Hepatocyte (in vitro differentiated cells): ENCODE measurements around the gene GNG7. TPM values are rescaled to one million over a fixed set of nuclear protein-coding genes. Genes with fewer than 3 reads are reported as not detected.

ENCODE experiments used
- DNase-seq: peaks from one replicate; pipeline ENCODE4 v3.0.0-alpha.2; 2016; ENCODE audit warnings: low spot score
- H2AFZ ChIP-seq: fragments of 200-600 bp; sonication (generic); 2 replicates; pipeline ENCODE4 v1.6.0; 2016; ENCODE audit warnings: antibody characterized with exemption, mild to moderate bottlenecking
- H3K27ac ChIP-seq: fragments of 200-600 bp; sonication (generic); 2 replicates; pipeline ENCODE4 v1.5.1; 2016; ENCODE audit warnings: mild to moderate bottlenecking
- H3K27me3 ChIP-seq: fragments of 200-600 bp; sonication (generic); 2 replicates; pipeline ENCODE4 v1.6.1; 2016
- H3K36me3 ChIP-seq: fragments of 200-600 bp; sonication (generic); replicated peaks from 2 replicates; pipeline ENCODE4 v1.5.1; 2016; ENCODE audit warnings: low read depth; ENCODE audit not compliant: insufficient read depth
- H3K4me1 ChIP-seq: fragments of 200-600 bp; sonication (generic); 2 replicates; pipeline ENCODE4 v1.5.1; 2016; ENCODE audit warnings: mild to moderate bottlenecking, moderate library complexity; ENCODE audit not compliant: insufficient read depth
- H3K4me2 ChIP-seq: fragments of 200-600 bp; sonication (generic); 2 replicates; pipeline ENCODE4 v1.6.0; 2016
- H3K4me3 ChIP-seq: fragments of 200-600 bp; sonication (generic); 2 replicates; pipeline ENCODE4 v1.5.1; 2016; ENCODE audit warnings: mild to moderate bottlenecking
- H3K79me2 ChIP-seq: fragments of 200-600 bp; sonication (generic); 2 replicates; pipeline ENCODE4 v1.6.0; 2017; ENCODE audit warnings: mild to moderate bottlenecking
- H3K9me2 ChIP-seq: fragments of 200-600 bp; sonication (generic); replicated peaks from 2 replicates; pipeline ENCODE4 v1.6.0; 2017; ENCODE audit warnings: mild to moderate bottlenecking; ENCODE audit not compliant: insufficient read depth
- H3K9me3 ChIP-seq: fragments of 200-600 bp; sonication (generic); 2 replicates; pipeline ENCODE4 v1.5.1; 2016; ENCODE audit warnings: low read depth, mild to moderate bottlenecking
- H4K20me1 ChIP-seq: fragments of 200-600 bp; sonication (generic); 2 replicates; pipeline ENCODE4 v1.6.0; 2016; ENCODE audit warnings: mild to moderate bottlenecking; ENCODE audit not compliant: insufficient read depth, poor library complexity, severe bottlenecking
- CTCF ChIP-seq: fragments of 200-600 bp; sonication (generic); IDR thresholded peaks from 2 replicates; pipeline ENCODE4 v1.5.1; 2016; ENCODE audit warnings: antibody characterized with exemption, mild to moderate bottlenecking; ENCODE audit not compliant: poor library complexity
- EZH2 ChIP-seq: fragments of 200-600 bp; sonication (generic); IDR thresholded peaks from 2 replicates; pipeline ENCODE4 v1.6.1; 2016; ENCODE audit warnings: antibody characterized with exemption, mild to moderate bottlenecking, borderline replicate concordance
- EZH2phosphoT487 ChIP-seq: fragments of 200-600 bp; sonication (generic); IDR thresholded peaks from one replicate; pipeline ENCODE4 v1.6.1; 2018; ENCODE audit warnings: antibody characterized with exemption, mild to moderate bottlenecking, low read depth, moderate library complexity; ENCODE audit not compliant: unreplicated experiment, severe bottlenecking
- WGBS: methylation state at CpG from one replicate; pipeline ENCODE4 v1.1.6; 2016; ENCODE audit warnings: low lambda C conversion rate; ENCODE audit errors: missing lambda C conversion rate; 5-methylcytosine and 5-hydroxymethylcytosine counted together
- polyA plus RNA-seq: library from polyadenylated mRNA; unstranded; fragments of >200 nt; fragmentation: Nextera tagmentation; extraction: Ambion mirVana; gene quantifications from 2 replicates; pipeline ENCODE4 v1.2.1, GENCODE V29; 2016
- total RNA-seq: library from RNA; depleted of rRNA; stranded (reverse); fragments of >200 nt; gene quantifications from 2 replicates; pipeline ENCODE4 v1.2.3, GENCODE V29; 2014

Gene GNG7
- total and polyA plus RNA-seq, 2 experiments from 2014 or later = 1.2 to 1.9 TPM

GRCh38 chr19:2514981-2515518, 187.4 kb downstream of the GNG7 start:
- no peaks in the 10 kb centered on the region for H3K27me3 ChIP-seq

GRCh38 chr19:2512523-2513431, 189.7 kb downstream of the GNG7 start:
- DNase-seq = peak; percentile 7
- 87% methylated on average over 35 of the region's 41 CpGs for WGBS
- H3K27me3 ChIP-seq = no peaks in the 10 kb centered on the region
- no peaks in the 10 kb centered on the region for H3K36me3 ChIP-seq
- TF ChIP-seq EZH2 (no peak), CTCF (no peak), EZH2phosphoT487 (no peak)
- no peaks in the 10 kb centered on the region for H3K9me2 ChIP-seq
- H3K4me3 ChIP-seq = no peak overlapping the region
- no peaks in the 10 kb centered on the region for H3K79me2 ChIP-seq
- no peak overlapping the region for H2AFZ ChIP-seq
- no peaks in the 10 kb centered on the region for H3K9me3 ChIP-seq
- no peak overlapping the region for H3K4me2 ChIP-seq
- H3K4me1 ChIP-seq = peaks cover 2% of the 10 kb centered on the region
- no peaks in the 10 kb centered on the region for H4K20me1 ChIP-seq
- no peak overlapping the region for H3K27ac ChIP-seq

More at GRCh38 chr19:2514981-2515518, 187.4 kb downstream of the GNG7 start:
- no peaks in the 10 kb centered on the region for H4K20me1 ChIP-seq
- no peaks in the 10 kb centered on the region for H3K36me3 ChIP-seq
- H3K4me1 ChIP-seq = peaks cover 11% of the 10 kb centered on the region
- WGBS = 94% methylated on average over 16 of the region's 16 CpGs
- H3K27ac ChIP-seq = no peak overlapping the region
- DNase-seq = no peak
- H3K4me2 ChIP-seq = no peak overlapping the region
- no peaks in the 10 kb centered on the region for H3K9me3 ChIP-seq
- no peaks in the 10 kb centered on the region for H3K9me2 ChIP-seq
- H3K79me2 ChIP-seq = no peaks in the 10 kb centered on the region
- H3K4me3 ChIP-seq = no peak overlapping the region
- TF ChIP-seq EZH2 = no peak
- no peak for TF ChIP-seq EZH2phosphoT487
- TF ChIP-seq CTCF = no peak
- H2AFZ ChIP-seq = no peak overlapping the region

- no peaks in the 10 kb centered on the region for H3K4me1 ChIP-seq
- H4K20me1 ChIP-seq = no peaks in the 10 kb centered on the region
- 72% methylated on average over 12 of the region's 21 CpGs for WGBS
- no peak for TF ChIP-seq EZH2phosphoT487
- no peak for TF ChIP-seq EZH2
- no peak for TF ChIP-seq CTCF
- no peaks in the 10 kb centered on the region for H3K27me3 ChIP-seq
- no peaks in the 10 kb centered on the region for H3K36me3 ChIP-seq
- H3K27ac ChIP-seq = no peak overlapping the region
- no peaks in the 10 kb centered on the region for H3K79me2 ChIP-seq
- no peak overlapping the region for H3K4me3 ChIP-seq
- DNase-seq = no peak
- no peak overlapping the region for H3K4me2 ChIP-seq
- H3K9me3 ChIP-seq = no peaks in the 10 kb centered on the region
- H3K9me2 ChIP-seq = no peaks in the 10 kb centered on the region
- H2AFZ ChIP-seq = no peak overlapping the region
Observed at GRCh38 chr19:2511991-2512390, 190.5 kb downstream of the GNG7 start.
